Ascending aorta (tissue), 2 donors: ENCODE results near the gene MAP4. TPM values are rescaled to one million over a fixed set of nuclear protein-coding genes. Genes with fewer than 3 reads are reported as not detected.
"Not testable (repeated sequence)": the region's sequence is repeated elsewhere in the genome, so short reads cannot be mapped to it uniquely, and the experiment has no call there.

Experiments used
- DNase-seq, 2 donors: peaks; one replicate each; pipeline ENCODE4 v3.0.0-alpha.2; 2019; ENCODE audit warnings: low spot score in 2 of 2
- H3K27ac ChIP-seq, 2 donors: fragments of 200-600 bp; sonication (generic); one replicate each; pipeline ENCODE4 v1.5.1; 2016 to 2017; ENCODE audit warnings: mild to moderate bottlenecking in 1 of 2
- H3K27me3 ChIP-seq: fragments of 200-600 bp; sonication (generic); one replicate; pipeline ENCODE4 v1.5.1; 2017
- H3K36me3 ChIP-seq, 2 donors: fragments of 200-600 bp; sonication (generic); one replicate each; pipeline ENCODE4 v1.5.1; 2016
- H3K4me1 ChIP-seq, 2 donors: fragments of 200-600 bp; sonication (generic); one replicate each; pipeline ENCODE4 v1.5.1; 2016 to 2017; ENCODE audit warnings: mild to moderate bottlenecking in 1 of 2
- H3K4me3 ChIP-seq, 2 donors: fragments of 200-600 bp; sonication (generic); one replicate each; pipeline ENCODE4 v1.5.1; 2016 to 2017; ENCODE audit warnings: mild to moderate bottlenecking in 1 of 2
- H3K9me3 ChIP-seq, 2 donors: fragments of 200-600 bp; sonication (generic); one replicate each; pipeline ENCODE4 v1.5.1; 2016
- CTCF ChIP-seq, 3 experiments: fragments of 200-600 bp in 2 of 3; fragments of 450-650 bp in 1 of 3; sonication (generic) in 2 of 3; IDR thresholded peaks; one replicate each; pipeline ENCODE4 v1.5.1; 2016 to 2019; ENCODE audit warnings: antibody characterized with exemption in 3 of 3, mild to moderate bottlenecking in 1 of 3, moderate library complexity in 1 of 3
- intact Hi-C: fragments of 100-400 bp; cut with DNase I; formaldehyde crosslinking; loops from one replicate; pipeline ENCODE4 v1.15.1; 2023
- total RNA-seq: library from RNA; depleted of rRNA; stranded (reverse); fragments of >200 nt; gene quantifications from one replicate; pipeline ENCODE4 v1.1.0, GENCODE V29; 2016

MAP4 gene
- total RNA-seq, 1 donor from 2014 or later: 140 TPM

DNA sequence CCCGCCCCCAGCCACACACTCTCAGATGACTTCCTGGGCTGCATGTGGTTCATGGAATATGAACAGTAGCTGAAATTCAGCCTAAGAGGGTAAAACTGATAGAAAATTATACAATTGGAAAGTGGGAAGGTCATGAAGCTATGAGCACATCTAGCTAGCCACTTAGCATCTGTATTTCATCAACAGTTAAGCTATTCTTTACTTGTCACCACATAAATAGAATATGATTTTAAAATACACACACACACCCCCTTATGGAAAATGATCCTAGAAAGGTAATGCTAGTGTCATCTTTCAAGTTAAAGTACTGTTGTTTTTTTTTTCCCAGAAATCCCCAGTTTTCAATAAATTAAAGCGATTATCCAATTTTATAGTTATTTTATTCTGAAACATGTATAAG lies 3.6 kb downstream of the MAP4 start:
- no peak for DNase-seq
- no peak overlapping the region for H3K4me3 ChIP-seq
- no peak for TF ChIP-seq CTCF (IDR thresholded peaks at IDR 0.05)
- H3K36me3 ChIP-seq: peaks cover 0 to 3% of the 10 kb centered on the region in 2 donors
- H3K27ac ChIP-seq: peak overlapping the region; percentile 76 to 83
- no peaks in the 10 kb centered on the region for H3K9me3 ChIP-seq
- H3K4me1 ChIP-seq: peaks cover 10 to 61% of the 10 kb centered on the region in 2 donors
- no peaks in the 10 kb centered on the region for H3K27me3 ChIP-seq
- intact Hi-C loops: loop anchor here (2.0 kb wide), 1 partner anchor 76 kb away; no protein-coding TSS in a partner anchor

GRCh38 chr3:48008066-48008465 lies 8.2 kb downstream of the MAP4 start:
- H3K9me3 ChIP-seq, H3K36me3 ChIP-seq, H3K27ac ChIP-seq, H3K27me3 ChIP-seq, intact Hi-C loops, H3K4me3 ChIP-seq, DNase-seq: not testable (repeated sequence)
- peaks cover 0 to 20% of the 10 kb centered on the region in 2 donors for H3K4me1 ChIP-seq

GRCh38 chr3:48007361-48007760 lies 8.9 kb downstream of the MAP4 start:
- H3K27ac ChIP-seq, intact Hi-C loops, H3K9me3 ChIP-seq, H3K4me3 ChIP-seq, DNase-seq, H3K36me3 ChIP-seq, H3K27me3 ChIP-seq: not testable (repeated sequence)
- peaks cover 0 to 16% of the 10 kb centered on the region in 2 donors for H3K4me1 ChIP-seq

- DNase-seq, H3K4me3 ChIP-seq, H3K9me3 ChIP-seq, intact Hi-C loops, H3K27ac ChIP-seq, H3K27me3 ChIP-seq, H3K36me3 ChIP-seq: not testable (repeated sequence)
- peaks cover 0 to 15% of the 10 kb centered on the region in 2 donors for H3K4me1 ChIP-seq
Measured at GRCh38 chr3:48006794-48007193, 9.4 kb downstream of the MAP4 start.

DNA sequence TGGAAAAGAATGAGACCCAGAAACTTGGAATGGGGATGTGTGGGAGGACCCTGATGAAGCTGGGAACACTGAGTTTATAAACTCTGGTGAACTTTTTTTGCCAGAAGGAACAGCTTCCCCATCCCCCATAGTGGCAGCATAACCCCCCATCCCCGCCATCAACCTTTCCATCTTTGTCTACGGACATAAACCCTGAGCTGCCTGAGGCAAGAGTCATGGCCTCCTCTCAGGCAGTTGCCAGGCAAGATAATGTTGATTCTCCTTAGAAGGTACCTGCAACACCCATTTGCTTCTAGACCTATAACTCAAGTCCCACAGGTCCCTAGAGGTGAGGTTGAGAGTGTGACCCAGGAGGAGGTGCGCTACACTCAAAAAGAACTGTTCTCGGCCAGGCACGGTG lies 11.5 kb downstream of the MAP4 start:
- Histone ChIP-seq H3K27ac (no peak overlapping the region), H3K36me3 (peaks cover 0 to 3% of the 10 kb centered on the region in 2 donors), H3K4me1 (peaks cover 5 to 15% of the 10 kb centered on the region in 2 donors), H3K9me3 (no peaks in the 10 kb centered on the region), H3K27me3 (no peaks in the 10 kb centered on the region), H3K4me3 (no peak overlapping the region)
- DNase-seq: no peak
- no peak for TF ChIP-seq CTCF (IDR thresholded peaks at IDR 0.05)
- intact Hi-C loops: no loop called here

GRCh38 chr3:48002787-48003186 lies 13.4 kb downstream of the MAP4 start:
- DNase-seq: no peak
- Histone ChIP-seq H3K9me3 (no peaks in the 10 kb centered on the region), H3K4me1 (peaks cover 5 to 27% of the 10 kb centered on the region in 2 donors), H3K36me3 (no peaks in the 10 kb centered on the region), H3K4me3 (no peak overlapping the region), H3K27ac (peak overlapping the region in 1 of 2 donors; percentile 77), H3K27me3 (no peaks in the 10 kb centered on the region)
- intact Hi-C loops: no loop called here
- TF ChIP-seq CTCF (IDR thresholded peaks at IDR 0.05): no peak

DNA sequence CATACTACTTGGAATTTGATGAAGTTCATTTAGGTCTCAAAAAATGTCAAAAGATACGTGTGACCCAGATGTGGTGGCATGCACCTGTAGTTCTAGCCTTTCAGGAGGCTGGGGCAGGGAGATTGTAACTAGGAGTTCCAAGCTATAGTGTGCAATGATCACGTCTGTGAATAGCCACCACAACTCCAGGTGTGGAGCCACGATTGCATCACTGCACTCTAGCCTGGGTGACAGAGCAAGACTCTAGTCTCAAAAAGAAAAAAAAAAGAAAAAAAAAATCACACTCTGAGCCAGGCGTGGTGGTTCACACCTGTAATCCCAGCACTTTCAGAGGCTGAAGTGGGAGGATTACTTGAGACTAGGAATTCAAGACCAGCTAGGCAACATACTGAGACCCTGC lies 14.2 kb downstream of the MAP4 start:
- H3K9me3 ChIP-seq: no peaks in the 10 kb centered on the region
- peak overlapping the region in 1 of 2 donors; percentile 77 for H3K27ac ChIP-seq
- intact Hi-C loops: no loop called here
- H3K4me1 ChIP-seq: peaks cover 5 to 32% of the 10 kb centered on the region in 2 donors
- no peak for DNase-seq
- H3K36me3 ChIP-seq: no peaks in the 10 kb centered on the region
- H3K4me3 ChIP-seq: no peak overlapping the region
- H3K27me3 ChIP-seq: no peaks in the 10 kb centered on the region
- TF ChIP-seq CTCF (IDR thresholded peaks at IDR 0.05): no peak
